Measurements from ENCODE around the gene CDCP2.

The CDCP2 gene

DNA sequence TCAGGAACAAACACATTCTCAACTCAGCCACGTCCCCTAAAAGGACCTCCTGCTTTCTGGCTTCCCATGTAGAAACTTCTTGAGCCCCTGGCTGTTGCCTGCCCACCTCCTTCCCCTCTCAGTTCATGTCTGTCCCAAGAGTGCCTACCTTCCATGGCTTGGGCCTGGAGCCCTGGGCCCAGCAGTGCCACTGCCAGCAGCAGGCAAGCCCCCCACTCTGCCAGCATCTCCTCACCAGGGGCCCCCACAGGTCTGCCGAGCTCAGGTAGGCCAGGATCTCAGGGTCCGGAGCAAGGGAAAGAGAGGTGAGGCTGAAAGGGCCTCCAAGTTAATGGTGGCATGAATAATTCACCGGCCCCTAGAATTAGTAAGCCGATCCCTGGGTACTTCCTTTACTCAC is at the start of gene CDCP2:
CDCP2 (minus strand) TSS at position 305 of the 400 bp plus-strand sequence; CDS start at position 227, 78 bp downstream.
- no peak for DNase-seq

GRCh38 chr1:54200519-54200997 is 47.8 kb upstream of the CDCP2 start:
- no peak for DNase-seq

- peak; percentile 99 for DNase-seq
Measured at GRCh38 chr1:54199765-54200518, 47.1 kb upstream of the CDCP2 start, which contains the start of the genes CYB5RL and MRPL37. CYB5RL (minus strand) TSS chr1:54200030; CDS start chr1:54195616, 4,414 bp downstream. MRPL37 (plus strand) TSS chr1:54200167; CDS start chr1:54200244, 77 bp downstream.

DNA sequence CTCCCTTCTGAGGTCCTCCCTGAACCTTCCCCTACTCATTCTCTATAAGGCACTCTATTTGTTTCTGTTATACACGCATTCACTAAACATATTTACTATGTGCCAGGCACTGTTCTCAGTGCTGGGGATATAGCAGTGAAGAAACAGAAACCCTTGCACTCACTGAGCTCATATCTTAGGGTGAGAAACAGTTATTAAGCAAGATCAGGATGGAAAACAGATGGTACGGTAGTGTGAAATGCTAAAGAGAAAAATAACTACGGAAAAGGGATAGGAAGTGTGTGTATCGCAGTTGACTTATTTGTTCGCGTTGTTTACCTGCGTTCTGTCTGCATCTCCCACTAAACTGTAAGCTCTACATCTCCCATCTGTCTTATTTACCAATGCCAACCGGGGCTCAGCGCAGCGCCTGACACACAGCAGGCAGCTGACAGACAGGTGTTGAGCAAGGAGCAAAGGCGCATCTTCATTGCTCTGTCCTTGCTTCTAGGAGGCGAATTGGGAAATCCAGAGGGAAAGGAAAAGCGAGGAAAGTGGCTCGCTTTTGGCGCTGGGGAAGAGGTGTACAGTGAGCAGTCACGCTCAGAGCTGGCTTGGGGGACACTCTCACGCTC is 46.5 kb upstream of the CDCP2 start:
- peak; percentile 43 for DNase-seq

DNA sequence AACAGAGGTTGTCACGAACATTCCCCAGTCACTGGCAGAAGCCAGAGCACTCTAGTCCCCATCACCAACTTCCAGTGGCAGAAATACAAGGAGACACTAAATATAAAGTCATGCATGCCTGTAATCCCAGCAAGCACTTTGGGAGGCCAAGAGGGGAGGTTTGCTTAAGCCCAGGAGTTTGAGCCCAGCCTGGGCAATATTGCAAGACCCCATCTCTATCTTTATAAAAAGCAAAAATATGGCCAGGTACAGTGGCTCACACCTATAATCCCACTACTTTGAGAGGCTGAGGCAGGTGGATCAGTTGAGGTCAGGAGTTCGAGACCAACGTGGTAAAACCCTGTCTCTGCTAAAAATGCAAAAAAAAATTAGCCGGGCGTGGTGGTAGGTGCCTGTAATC is 40.7 kb upstream of the CDCP2 start:
- no peak for DNase-seq

DNA sequence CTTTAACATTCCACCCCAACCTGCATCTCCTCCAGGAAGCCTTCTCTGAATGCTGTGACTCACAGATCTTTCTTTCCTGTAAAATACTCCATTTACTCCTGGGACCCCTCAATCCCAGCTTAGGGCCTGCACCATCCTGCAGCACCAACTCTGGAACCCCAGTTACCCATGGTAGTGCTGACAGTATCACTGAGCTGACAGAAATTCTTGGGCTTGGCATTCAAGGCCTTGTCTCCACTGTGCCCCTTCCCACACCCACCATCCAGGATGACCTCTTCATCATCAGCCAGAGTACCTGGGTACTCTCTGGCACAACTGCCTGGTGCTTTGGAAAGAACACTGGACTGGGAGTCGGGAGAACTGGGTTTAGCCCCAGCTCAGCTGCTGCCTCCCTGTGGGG is 38.7 kb upstream of the CDCP2 start:
- DNase-seq = no peak

DNA sequence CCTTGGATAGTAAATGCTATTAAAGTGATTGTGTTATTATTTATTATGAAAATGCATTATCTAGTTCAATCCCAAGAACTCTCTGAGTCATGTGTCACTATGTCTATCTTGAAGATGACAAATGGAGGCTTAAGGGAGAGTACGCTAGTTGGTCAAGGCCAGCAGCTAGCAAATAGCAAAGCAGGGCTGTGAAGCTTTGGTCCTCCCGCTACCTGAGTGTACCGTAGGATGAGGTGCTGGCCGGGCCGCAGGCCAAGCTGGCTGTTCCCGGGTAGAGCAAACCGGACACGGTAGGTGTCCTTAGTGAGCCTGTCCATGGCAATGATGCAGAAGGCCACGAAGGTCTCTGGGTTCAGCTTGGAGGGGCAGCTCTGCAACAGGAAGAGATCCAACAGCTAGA is 37.7 kb upstream of the CDCP2 start:
- no peak for DNase-seq

DNA sequence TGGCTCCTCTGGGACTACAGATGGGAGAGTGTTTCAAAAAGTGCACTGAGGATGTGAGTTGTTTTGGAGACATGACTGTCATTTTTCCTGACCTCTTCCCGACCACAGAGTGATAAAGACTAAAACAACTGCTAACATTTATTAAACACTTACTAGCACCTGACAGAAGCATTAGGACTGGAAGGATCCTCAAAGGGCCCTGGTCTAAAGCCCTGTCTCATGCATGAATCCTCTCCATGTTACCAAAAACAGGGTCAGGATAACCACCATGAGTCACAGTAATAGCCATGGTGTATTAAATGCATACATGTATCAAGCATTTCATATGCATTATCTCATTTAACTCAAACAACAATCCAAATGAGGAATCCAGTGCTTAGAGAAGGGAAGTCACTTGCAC is 35.5 kb upstream of the CDCP2 start:
- DNase-seq = no peak

DNA sequence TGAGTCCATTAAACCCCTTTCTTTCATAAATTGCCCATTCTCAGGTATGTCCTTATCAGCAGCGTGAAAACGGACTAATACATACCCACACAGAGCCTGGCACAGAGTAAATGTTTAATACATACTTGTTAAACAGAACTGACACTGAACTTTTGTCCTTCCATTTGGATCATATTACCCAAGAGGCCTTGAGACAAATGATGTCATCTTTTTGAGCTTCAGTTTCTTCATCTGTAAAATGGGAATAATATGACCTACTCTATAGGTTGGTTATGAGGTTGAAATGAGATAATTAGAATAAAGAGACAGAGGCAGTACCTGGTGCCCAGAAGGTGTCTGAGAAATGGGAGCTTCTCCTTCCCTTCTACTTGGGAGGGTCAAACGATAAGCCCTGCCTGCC is 33.3 kb upstream of the CDCP2 start:
- no peak for DNase-seq

- DNase-seq = no peak
Measured at GRCh38 chr1:54180701-54181360, 28.0 kb upstream of the CDCP2 start.

DNA sequence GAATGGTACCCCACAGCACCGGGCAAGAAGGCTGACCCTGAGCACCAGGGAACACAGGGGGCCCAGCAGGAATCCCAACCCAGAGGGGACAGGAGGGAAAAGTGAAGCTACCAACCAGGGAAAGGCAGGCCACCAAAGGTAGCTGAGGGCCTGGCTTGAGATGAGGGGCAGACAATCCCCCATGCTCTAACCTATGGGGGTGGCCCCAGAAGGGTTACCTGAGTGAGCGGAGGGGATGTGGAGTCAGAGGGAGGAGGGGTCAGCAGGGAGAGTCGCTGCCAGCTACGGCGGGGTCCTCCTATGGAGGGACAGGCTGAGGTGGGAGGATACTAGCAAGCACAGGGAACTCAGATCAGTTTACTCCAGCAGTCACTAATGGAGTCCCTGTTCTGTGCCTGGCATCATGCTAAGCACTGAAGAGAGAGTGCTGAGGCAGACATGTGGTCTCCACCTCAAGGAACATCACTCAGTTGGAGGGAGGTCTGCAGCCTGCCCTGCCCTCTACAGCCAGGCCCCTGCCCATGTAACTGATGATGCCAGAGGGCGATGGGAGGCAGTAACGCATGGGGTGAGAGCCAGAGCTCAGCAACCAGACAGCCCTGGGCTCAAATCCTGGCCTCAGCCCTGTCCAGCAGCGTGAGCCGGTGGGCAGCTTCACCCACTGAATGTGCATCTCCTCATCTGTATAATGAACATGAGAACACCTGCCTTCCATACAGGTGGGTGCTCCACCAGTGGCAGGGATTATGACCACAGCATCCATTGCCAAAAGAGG is 25.7 kb upstream of the CDCP2 start:
- no peak for DNase-seq

- DNase-seq = no peak
Measured at GRCh38 chr1:54177726-54178125, 24.9 kb upstream of the CDCP2 start.

DNA sequence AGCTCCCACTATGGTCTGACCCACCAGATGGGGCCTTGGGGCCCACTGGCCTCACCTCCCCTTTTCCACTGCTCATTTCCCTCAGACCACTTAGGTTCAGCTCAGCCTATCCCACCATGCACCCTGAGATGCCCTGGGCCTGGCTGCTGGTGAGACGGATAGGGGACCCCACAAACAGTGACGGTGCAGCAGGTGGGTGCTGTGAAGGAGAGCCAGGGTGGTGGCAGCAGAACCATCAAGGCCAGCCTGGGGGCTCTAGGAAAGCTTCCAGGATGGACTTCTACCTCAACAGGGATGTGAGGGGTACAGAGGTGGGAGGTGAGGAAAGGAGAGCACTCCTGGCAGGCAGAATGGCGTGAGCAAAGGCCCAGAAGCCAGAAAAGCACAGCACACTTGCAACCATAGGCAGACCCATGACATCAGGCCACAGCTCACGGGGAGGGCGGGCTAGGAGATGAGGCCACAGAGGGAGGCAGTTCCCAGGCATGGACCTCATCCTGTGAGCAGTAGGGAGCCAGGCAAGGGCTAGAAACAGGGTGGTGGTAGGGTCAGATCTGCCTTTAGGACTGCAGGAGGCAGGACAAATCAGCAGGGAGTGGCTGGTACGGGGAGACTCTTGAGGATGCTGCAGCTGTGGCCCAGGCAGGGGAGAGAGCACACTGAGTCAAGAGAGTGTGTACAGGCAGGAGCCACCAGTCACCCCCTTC is 24.0 kb upstream of the CDCP2 start:
- no peak for DNase-seq

GRCh38 chr1:54174106-54174505 is 21.3 kb upstream of the CDCP2 start:
- no peak for DNase-seq

GRCh38 chr1:54173681-54174080 is 20.9 kb upstream of the CDCP2 start:
- DNase-seq = no peak

DNA sequence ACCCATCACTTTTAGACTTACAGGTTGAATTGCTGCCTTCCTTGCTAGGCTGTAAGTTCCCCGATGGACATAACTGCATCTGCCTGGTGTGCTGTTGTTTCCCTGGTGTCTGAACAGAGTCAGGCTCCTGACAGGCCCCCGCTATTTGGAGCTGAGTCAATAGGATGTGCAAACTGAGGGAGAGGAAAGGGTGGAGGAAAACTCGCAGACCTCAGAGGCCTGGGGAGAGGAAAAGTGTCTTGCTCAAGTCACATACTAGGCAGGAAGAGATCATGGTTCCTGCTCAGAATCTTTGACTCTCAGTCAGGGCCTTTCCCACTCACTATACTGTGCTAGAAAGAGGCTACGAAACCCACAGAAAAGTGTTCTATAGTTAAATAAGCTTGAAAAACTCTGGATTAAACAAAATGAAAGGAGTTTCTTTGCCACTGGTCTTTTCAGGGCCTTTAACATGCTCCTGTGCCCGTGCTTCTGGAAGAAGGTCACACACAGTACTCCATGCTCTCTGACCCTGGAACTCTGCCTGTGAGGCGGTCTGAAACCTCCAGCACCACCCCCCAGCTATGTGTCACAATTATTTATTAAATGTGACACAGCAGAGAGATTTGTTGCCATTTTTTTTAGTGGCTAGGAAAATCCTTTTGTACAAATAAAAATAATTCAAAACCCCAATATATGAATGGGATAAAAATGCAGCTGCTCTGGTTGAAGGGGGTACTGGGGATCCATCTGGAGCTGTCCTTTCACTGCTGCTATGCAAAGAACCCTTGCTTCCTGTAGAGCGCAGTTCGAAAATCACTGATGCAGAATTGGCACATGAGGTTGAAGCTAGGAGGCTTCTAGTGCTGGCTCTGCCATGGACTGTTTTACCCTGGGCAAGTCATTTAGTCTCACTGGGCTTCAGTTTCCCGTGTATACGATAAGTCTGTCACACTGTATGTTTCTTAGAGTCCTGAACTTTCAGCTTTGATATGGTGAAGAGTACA is 20.1 kb upstream of the CDCP2 start:
- DNase-seq = no peak

- no peak for DNase-seq
Measured at GRCh38 chr1:54171606-54172005, 18.8 kb upstream of the CDCP2 start.

DNA sequence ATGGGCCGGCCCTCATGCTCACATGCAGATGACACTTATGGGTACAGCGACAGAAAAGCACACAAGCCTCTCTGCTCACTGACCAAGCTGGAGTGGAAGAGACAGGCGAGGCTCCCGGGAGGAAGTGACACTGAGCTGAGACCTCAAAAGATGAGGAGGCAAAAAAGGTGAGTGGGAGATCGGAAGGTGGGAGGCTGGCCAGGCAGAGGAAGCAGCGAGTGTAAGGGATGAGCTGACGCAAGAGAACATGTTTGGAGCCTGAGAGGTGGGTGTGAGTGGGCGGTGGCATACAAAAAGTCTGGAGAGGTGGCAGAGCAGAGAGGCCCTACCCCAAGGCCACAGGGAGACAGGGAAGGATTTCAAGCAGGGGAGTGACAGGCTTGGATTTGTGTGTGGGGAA is 18.2 kb upstream of the CDCP2 start:
- DNase-seq = no peak

GRCh38 chr1:54169068-54169467 is 16.3 kb upstream of the CDCP2 start:
- no peak for DNase-seq

DNA sequence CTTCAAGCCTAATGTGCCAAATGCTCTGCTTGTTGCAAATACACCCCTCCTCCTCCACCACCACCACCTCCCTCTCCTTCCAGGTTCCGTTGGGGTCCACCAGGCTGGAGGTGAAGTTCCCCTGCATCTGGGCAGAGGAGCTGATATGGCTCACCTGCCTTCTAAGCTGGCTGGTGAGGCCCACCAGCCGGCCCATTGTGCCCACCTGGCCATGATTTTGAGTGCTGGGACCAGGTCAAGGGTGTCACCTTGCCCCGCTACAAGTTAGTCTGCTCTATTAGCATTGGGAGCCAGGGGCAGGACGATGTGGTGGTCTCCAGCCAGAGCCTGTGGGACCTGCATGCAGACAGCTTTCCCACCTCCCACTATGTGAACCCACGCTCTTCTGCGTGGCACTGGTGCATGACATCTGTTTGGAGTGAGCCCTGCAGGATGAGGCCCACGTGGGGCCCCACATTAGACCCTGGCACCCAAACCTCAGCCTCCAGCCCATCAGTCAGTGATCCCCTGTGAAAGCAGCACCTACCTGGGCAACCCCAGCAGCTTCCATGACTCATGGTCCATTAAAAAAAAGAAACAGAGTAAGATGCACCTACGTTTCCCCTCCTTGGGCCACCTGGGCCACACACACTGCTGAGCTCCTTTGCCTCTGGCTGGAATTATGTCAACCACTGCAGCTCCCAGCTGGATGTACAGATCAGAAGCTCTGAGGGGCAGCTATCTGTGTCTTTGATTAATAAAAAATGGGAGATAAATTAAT is 15.6 kb upstream of the CDCP2 start:
- DNase-seq = no peak
